Endometrial microvascular endothelial cells (primary cell): ENCODE results near the gene NLK. TPM values are rescaled to one million over a fixed set of nuclear protein-coding genes. Genes with fewer than 3 reads are reported as not detected.
"Not testable (repeated sequence)": the region's sequence is repeated elsewhere in the genome, so short reads cannot be mapped to it uniquely, and the experiment has no call there.

ENCODE experiments used
- in situ Hi-C: cut with HindIII; loops from 2 replicates; pipeline ENCODE4 v1.10.0; 2017; ENCODE audit warnings: low sequenced_read_pairs, low pct_unique_long_range_greater_than_20kb; ENCODE audit errors: inconsistent ontology term
- total RNA-seq: library from RNA; depleted of rRNA; stranded (reverse); fragments of >200 nt; gene quantifications from one replicate; pipeline ENCODE4 v1.2.3, GENCODE V29; 2015; ENCODE audit errors: inconsistent ontology term

NLK gene
- total RNA-seq, 1 donor from 2014 or later = 28.0 TPM

- in situ Hi-C loops = no loop called here
Measured at GRCh38 chr17:28130472-28130871, 88.0 kb downstream of the NLK start.

GRCh38 chr17:28131599-28131998, 89.1 kb downstream of the NLK start:
- in situ Hi-C loops = no loop called here

DNA sequence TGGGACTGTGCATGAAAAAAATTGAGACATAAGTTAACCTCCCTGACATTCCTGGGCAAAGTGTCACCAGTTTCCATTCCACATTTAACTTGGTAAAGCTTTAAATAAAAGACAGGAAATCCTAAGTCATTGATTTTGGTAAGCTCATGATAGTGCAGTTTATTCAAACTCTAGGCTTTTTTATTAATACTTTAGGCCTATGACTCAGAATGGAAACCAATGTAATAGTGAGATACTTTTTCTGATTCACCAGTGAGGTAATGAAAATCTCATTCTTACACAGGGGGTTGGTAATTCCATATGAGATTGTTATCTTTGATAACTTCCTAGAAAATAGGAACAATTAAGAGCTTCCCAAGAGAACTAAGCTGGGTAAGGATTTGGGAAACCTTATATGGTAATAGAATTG, 91.1 kb downstream of the NLK start:
- in situ Hi-C loops = no loop called here

DNA sequence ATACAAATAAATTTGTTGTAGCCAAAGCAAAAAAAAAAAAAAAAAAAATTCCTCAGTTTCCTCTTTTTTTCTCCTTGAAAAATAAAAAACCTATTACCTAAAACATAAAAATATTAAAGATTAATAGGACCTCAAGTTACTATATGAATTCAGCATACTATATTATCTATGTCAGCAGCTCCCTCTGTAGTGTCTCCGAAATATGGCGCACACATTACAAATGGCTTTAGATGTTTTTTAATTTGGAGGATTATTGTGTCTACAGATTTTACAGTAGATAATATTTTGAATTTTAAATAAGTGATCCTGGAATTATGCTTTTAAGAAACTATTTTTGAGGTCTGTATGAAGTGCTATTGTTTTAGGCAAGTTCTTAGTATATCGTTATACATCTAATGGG, 94.4 kb downstream of the NLK start:
- in situ Hi-C loops = no loop called here

- in situ Hi-C loops = no loop called here
Measured at GRCh38 chr17:28139822-28140221, 97.3 kb downstream of the NLK start.

GRCh38 chr17:28141313-28141712, 98.8 kb downstream of the NLK start:
- in situ Hi-C loops = no loop called here

GRCh38 chr17:28141773-28142172, 99.3 kb downstream of the NLK start:
- in situ Hi-C loops = no loop called here

DNA sequence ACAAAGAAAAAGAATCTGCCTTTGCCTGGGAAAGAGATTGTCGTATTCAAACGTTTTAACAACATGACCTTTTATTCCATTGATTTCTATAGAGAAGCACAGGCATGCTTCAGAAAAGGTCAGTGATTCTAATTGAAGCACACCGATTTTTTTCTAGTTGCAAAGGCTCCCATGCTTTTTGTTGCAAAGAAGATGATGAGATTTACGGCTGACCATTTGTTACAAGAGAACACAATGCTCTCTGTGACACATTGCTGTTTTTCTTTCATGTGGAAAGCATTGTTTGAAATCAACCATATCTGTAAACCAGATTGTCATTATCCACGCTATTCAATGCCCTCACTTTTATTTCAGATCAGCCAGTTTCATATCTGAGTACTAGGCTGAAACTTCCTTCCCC, 99.8 kb downstream of the NLK start:
- in situ Hi-C loops = no loop called here

- in situ Hi-C loops = no loop called here
Measured at GRCh38 chr17:28144019-28144418, 101.5 kb downstream of the NLK start.

- in situ Hi-C loops = no loop called here
Measured at GRCh38 chr17:28145348-28145747, 102.9 kb downstream of the NLK start.

DNA sequence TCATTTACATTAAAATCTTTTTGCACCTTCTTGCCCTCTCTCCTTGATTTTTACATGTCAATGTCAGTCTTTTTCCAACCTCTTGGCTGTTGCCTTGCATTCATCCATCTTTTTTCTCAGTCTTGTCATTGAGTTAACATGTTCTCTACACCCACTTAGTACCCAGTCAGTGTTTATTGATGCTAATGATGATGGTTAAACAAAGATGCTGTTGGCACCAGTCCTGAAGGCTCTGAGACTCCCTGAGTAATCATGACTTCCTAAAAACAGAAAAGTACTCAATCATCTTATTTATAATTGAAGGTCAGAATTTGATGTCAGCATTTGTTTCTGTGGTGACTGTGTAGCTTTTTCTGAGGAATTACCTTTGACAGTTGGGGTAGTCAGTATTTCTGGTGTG, 104.5 kb downstream of the NLK start:
- in situ Hi-C loops = no loop called here

GRCh38 chr17:28151001-28151400, 108.5 kb downstream of the NLK start:
- in situ Hi-C loops = no loop called here

GRCh38 chr17:28154214-28154613, 111.7 kb downstream of the NLK start:
- in situ Hi-C loops = no loop called here

GRCh38 chr17:28155405-28155804, 112.9 kb downstream of the NLK start:
- in situ Hi-C loops = not testable (repeated sequence)

GRCh38 chr17:28159004-28159403, 116.5 kb downstream of the NLK start:
- in situ Hi-C loops = no loop called here

GRCh38 chr17:28159924-28160323, 117.4 kb downstream of the NLK start:
- in situ Hi-C loops = no loop called here

- in situ Hi-C loops = no loop called here
Measured at GRCh38 chr17:28160610-28161009, 118.1 kb downstream of the NLK start.

DNA sequence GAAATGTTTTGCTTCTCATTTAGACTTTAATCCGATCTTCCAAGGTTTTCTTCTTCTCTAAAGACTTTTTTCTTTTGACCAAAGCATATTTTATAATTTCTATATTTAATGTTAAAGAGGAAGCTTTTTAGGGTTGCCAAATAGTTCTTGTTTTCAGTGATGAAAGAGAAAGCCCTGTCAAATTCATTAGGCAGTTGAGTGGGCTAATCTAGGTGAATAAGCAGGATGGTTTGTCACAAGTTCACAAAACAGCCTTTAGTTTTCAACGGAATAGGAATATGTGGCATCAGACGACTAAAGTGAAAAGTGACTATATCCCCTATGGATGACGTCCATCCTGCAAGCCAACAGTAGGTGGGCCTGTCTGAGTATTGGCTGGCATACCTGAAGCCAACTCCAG, 118.8 kb downstream of the NLK start:
- in situ Hi-C loops = no loop called here

DNA sequence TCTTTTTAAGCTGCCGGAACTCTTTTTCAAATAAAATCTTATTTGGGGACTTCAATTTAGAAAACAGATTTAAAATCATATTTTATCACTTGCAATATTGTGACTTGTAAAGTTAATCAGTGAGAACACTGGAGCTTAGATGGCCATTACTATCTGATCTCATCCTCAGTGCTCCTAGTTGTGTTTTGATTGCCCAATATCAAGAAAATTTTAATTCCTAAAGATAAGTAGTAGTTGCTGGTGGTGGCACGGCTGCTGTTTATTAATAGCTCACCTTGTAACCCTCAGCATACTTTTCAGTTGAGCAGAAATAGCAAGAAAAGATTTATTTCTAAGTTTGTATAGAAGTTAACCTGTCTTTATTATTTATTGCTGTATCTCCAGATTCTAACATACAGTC, 124.0 kb downstream of the NLK start:
- in situ Hi-C loops = no loop called here

DNA sequence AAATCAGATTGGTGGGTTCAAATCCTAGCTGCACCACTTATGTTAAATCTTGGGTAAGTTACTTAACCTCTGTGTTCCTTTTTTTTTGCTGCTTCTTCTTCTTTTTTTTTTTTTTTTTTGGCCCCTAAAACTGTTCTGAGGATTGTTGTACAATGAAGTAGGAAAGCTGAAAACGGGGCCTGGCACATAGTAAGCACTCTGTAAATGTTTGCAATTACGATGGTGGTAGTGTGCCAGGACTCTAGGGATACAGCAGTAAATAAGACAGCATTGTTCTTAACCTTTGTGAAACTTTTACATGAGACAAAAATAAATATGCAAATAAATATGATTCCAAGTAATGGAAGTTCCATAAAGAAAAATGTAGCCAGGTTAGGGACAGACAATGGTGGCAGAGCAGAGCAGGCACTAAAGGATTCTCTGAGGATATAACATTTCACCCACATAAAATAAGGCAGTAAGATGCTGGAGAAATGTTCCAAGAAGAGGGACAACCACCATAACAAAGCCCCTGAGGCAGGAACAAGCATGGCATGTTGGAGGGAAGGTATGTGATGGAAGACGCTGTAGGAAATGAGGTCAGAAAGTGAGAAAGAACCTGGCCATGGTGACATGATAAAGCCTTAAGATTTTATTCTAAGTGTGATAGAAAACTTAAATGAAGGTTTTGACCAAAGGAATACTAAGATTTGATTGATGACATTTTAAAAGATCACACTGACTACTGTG, 127.3 kb downstream of the NLK start:
- in situ Hi-C loops = no loop called here

GRCh38 chr17:28170771-28171170, 128.3 kb downstream of the NLK start:
- in situ Hi-C loops = no loop called here
